DND-41 (cell line): Measurements from ENCODE around the gene CYREN.

Experiments
- ATAC-seq: fragments of 200-7000 bp; cut with Tn5 transposase; 3 replicates; pipeline ENCODE4 v1.9.1; 2021; ENCODE audit warnings: low read depth; ENCODE audit not compliant: insufficient read depth
- DNase-seq: peaks from one replicate; pipeline ENCODE4 v3.0.0-alpha.2; 2020
- H2AFZ ChIP-seq: 2 replicates; pipeline ENCODE4 v1.6.0; 2012; ENCODE audit warnings: low read depth, low read length
- H3K27ac ChIP-seq: 2 replicates; pipeline ENCODE4 v1.5.1; 2012; ENCODE audit warnings: low read length, inconsistent platforms
- H3K27me3 ChIP-seq: fragments of 200-600 bp; sonication (generic); 2 replicates; pipeline ENCODE4 v1.6.0; 2012; ENCODE audit warnings: low read length, mild to moderate bottlenecking, inconsistent platforms; ENCODE audit not compliant: insufficient read depth, poor library complexity
- H3K36me3 ChIP-seq: 2 replicates; pipeline ENCODE4 v1.5.1; 2012; ENCODE audit warnings: low read length, inconsistent platforms; ENCODE audit not compliant: insufficient read depth
- H3K4me1 ChIP-seq: 2 replicates; pipeline ENCODE4 v1.5.1; 2012; ENCODE audit warnings: mild to moderate bottlenecking, low read length; ENCODE audit not compliant: insufficient read depth
- H3K4me2 ChIP-seq: 2 replicates; pipeline ENCODE4 v1.6.0; 2012; ENCODE audit warnings: mild to moderate bottlenecking, moderate library complexity, low read length, inconsistent platforms; ENCODE audit not compliant: insufficient read depth
- H3K4me3 ChIP-seq, 2 experiments: fragments of 200-600 bp in 1 of 2; shearing (Covaris generic) in 1 of 2; 2 replicates each; pipeline ENCODE4 v1.5.1; 2012 to 2016; ENCODE audit warnings: inconsistent platforms in 2 of 2, low read length in 2 of 2, mild to moderate bottlenecking in 2 of 2, low read depth in 1 of 2, moderate library complexity in 1 of 2
- H3K79me2 ChIP-seq: 2 replicates; pipeline ENCODE4 v1.6.0; 2012; ENCODE audit warnings: low read length, inconsistent platforms; ENCODE audit not compliant: insufficient read depth
- H3K9ac ChIP-seq: 2 replicates; pipeline ENCODE4 v1.6.0; 2012; ENCODE audit warnings: low read depth, mild to moderate bottlenecking, inconsistent platforms, low read length, moderate library complexity
- H3K9me3 ChIP-seq: 2 replicates; pipeline ENCODE4 v1.5.1; 2012; ENCODE audit warnings: low read length, moderate library complexity, mild to moderate bottlenecking, inconsistent platforms; ENCODE audit not compliant: insufficient read depth, severe bottlenecking
- H4K20me1 ChIP-seq: 2 replicates; pipeline ENCODE4 v1.6.0; 2012; ENCODE audit warnings: low read length; ENCODE audit not compliant: insufficient read depth
- CTCF ChIP-seq: IDR thresholded peaks from 2 replicates; pipeline ENCODE4 v1.5.1; 2012; ENCODE audit warnings: borderline replicate concordance, low read length, moderate library complexity, mild to moderate bottlenecking; ENCODE audit not compliant: poor library complexity, severe bottlenecking; ENCODE audit errors: extremely low read depth
- EZH2 ChIP-seq: IDR thresholded peaks from 3 replicates; pipeline ENCODE4 v1.6.1; 2012; ENCODE audit warnings: borderline replicate concordance, low read depth, mild to moderate bottlenecking, moderate library complexity, low read length, inconsistent platforms; ENCODE audit not compliant: severe bottlenecking

CYREN gene

GRCh38 chr7:135197343-135197742 is 26.8 kb upstream of the CYREN start:
- Histone ChIP-seq H3K36me3 (peaks cover 50% of the 10 kb centered on the region), H3K4me2 (no peak overlapping the region), H3K79me2 (no peaks in the 10 kb centered on the region), H2AFZ (no peak overlapping the region), H3K9ac (no peak overlapping the region), H3K27ac (no peak overlapping the region), H3K9me3 (no peaks in the 10 kb centered on the region), H4K20me1 (no peaks in the 10 kb centered on the region), H3K27me3 (no peaks in the 10 kb centered on the region), H3K4me3 (no peak overlapping the region), H3K4me1 (no peaks in the 10 kb centered on the region)
- ATAC-seq (no peak), DNase-seq (no peak)
- no peak for TF ChIP-seq CTCF
- no peak for TF ChIP-seq EZH2

DNA sequence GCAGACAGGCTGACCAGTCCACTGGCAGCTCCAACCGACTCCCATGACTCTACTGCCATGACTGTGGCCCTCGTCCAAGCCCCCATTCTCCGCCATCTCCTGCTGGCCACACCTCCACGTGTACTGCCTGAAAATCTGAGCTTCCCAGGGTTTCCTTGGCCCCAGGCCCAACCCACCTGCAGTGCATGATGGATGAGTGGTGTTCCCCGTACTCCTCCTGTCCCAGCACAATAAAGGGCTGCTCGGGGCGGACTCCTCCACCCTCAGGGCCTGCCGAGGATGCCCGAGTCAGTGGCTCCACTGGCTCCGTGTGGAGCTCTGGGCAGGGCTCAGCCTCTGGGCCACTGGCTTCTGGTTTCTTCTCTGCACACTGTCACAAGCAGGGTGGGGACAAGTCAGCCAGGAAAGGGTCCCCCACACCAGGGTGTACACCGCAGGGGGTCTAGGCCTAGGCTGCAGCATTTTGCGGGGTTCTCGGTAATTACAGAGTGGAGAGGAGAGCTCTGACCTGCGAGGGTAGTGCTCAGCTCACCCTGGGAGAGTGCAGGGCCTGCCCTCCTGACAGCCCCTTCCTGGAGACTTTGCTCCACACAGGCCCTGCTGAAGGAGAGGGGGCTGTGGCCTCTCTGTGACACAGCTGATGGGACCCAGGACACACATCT is 25.6 kb upstream of the CYREN start:
- no peak for TF ChIP-seq CTCF
- H4K20me1 ChIP-seq: no peaks in the 10 kb centered on the region
- no peaks in the 10 kb centered on the region for H3K79me2 ChIP-seq
- no peaks in the 10 kb centered on the region for H3K27me3 ChIP-seq
- H3K27ac ChIP-seq: no peak overlapping the region
- ATAC-seq (no peak), DNase-seq (no peak)
- no peak overlapping the region for H2AFZ ChIP-seq
- H3K9ac ChIP-seq: no peak overlapping the region
- peaks cover 49% of the 10 kb centered on the region for H3K36me3 ChIP-seq
- no peaks in the 10 kb centered on the region for H3K4me1 ChIP-seq
- no peak overlapping the region for H3K4me3 ChIP-seq
- H3K9me3 ChIP-seq: no peaks in the 10 kb centered on the region
- H3K4me2 ChIP-seq: no peak overlapping the region

DNA sequence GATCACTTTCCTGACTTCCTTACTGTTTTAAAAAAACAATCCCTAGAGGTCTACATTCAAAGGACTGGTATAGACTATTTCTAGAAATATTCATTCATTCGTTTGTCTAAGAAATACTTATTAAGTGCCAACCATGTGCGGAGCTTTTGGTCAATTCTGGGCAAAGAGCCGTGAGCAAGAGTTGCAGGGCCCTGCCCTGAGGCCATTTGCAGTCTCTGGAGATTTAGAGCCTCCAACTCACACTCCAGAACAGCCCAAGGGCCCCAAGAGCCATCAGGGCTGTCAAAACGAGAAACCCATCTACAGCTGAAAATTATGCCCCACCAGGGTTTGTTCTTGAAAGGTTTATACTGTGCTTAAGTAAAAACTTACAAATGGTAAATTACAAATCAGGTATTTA is 24.6 kb upstream of the CYREN start:
- H3K79me2 ChIP-seq: no peaks in the 10 kb centered on the region
- no peak for DNase-seq
- no peaks in the 10 kb centered on the region for H3K27me3 ChIP-seq
- TF ChIP-seq EZH2: no peak
- TF ChIP-seq CTCF: no peak
- no peaks in the 10 kb centered on the region for H4K20me1 ChIP-seq
- H3K36me3 ChIP-seq: peaks cover 41% of the 10 kb centered on the region
- no peaks in the 10 kb centered on the region for H3K4me1 ChIP-seq
- no peak overlapping the region for H2AFZ ChIP-seq
- H3K4me3 ChIP-seq: no peak overlapping the region
- no peaks in the 10 kb centered on the region for H3K9me3 ChIP-seq
- no peak overlapping the region for H3K27ac ChIP-seq
- no peak overlapping the region for H3K4me2 ChIP-seq
- H3K9ac ChIP-seq: no peak overlapping the region
- ATAC-seq: no peak
